ENCODE results near the gene GDI1. TPM values are rescaled to one million over a fixed set of nuclear protein-coding genes. Genes with fewer than 3 reads are reported as not detected.
A peak's percentile ranks its signal among the peaks of the same experiment; 100 is the strongest.

GDI1 gene
- total and polyA plus RNA-seq, 9 of the 15 experiments (the other 6 are each of a cell fraction or from before 2014, with no cell fraction given) = 0.97 to 82.6 (median 37.5) TPM

- 0 out of 4 replicates have a peak, but pooled peaks of 1 of the 2 experiments have one; percentile 4 for TF ChIP-seq UBTF (IDR thresholded peaks at IDR 0.05; ENCODE audit: borderline replicate concordance in 1 of 2, low read depth in 2 of 2, low read length in 2 of 2)
- TF ChIP-seq ZNF766 (CRISPR knock-in tag; conservative IDR thresholded peaks at IDR 0.05) = peak; percentile 52; the same call in 1 of the 2 replicates
- TF ChIP-seq ADNP (tag; IDR thresholded peaks at IDR 0.05) = no peak
- no peak for TF ChIP-seq ZNF3 (CRISPR knock-in tag; IDR thresholded peaks at IDR 0.05)
- no peak for TF ChIP-seq CBX8 (IDR thresholded peaks at IDR 0.05; ENCODE audit: borderline replicate concordance, extremely low read depth, low read depth, low read length, poor library complexity, severe bottlenecking)
- peak; percentile 7; the same call in 1 of the 2 replicates for TF ChIP-seq KLF13 (tag; IDR thresholded peaks at IDR 0.05; ENCODE audit: borderline replicate concordance, low read depth)
- TF ChIP-seq TFAM (CRISPR knock-in tag; conservative IDR thresholded peaks at IDR 0.05) = no peak
- no peak for TF ChIP-seq TARDBP (IDR thresholded peaks at IDR 0.05)
- no peak for TF ChIP-seq RUNX1 (IDR thresholded peaks at IDR 0.05; ENCODE audit: low read depth)
- no peak for TF ChIP-seq KAT7 (CRISPR knock-in tag; IDR thresholded peaks at IDR 0.05; ENCODE audit: borderline replicate concordance)
- TF ChIP-seq NCOR1 (IDR thresholded peaks at IDR 0.05) = peak; percentile 51
- no peak for TF ChIP-seq HINFP (tag; conservative IDR thresholded peaks at IDR 0.05; ENCODE audit: low read depth)
- TF ChIP-seq LCOR (CRISPR knock-in tag; IDR thresholded peaks at IDR 0.05) = peak; percentile 84
- peak; percentile 62 for TF ChIP-seq HNRNPK (IDR thresholded peaks at IDR 0.05; ENCODE audit: low read depth, low read length, poor library complexity, severe bottlenecking)
- no peak for TF ChIP-seq TEAD4 (IDR thresholded peaks at IDR 0.05; ENCODE audit: low read length)
- TF ChIP-seq TEAD4 (CRISPR knock-in tag; IDR thresholded peaks at IDR 0.05; ENCODE audit: borderline replicate concordance) = no peak
- no peak for TF ChIP-seq FOXO4 (CRISPR knock-in tag; IDR thresholded peaks at IDR 0.05)
- TF ChIP-seq SNIP1 (IDR thresholded peaks at IDR 0.05; ENCODE audit: low read depth) = no peak
- no peak for TF ChIP-seq ZNF134 (CRISPR knock-in tag; conservative IDR thresholded peaks at IDR 0.05)
- TF ChIP-seq PHF21A (IDR thresholded peaks at IDR 0.05; ENCODE audit: borderline replicate concordance, low read depth) = no peak
- TF ChIP-seq GABPB1 (CRISPR knock-in tag; IDR thresholded peaks at IDR 0.05) = peak; percentile 69; the same call in 1 of the 2 replicates
- TF ChIP-seq MXD1 (CRISPR knock-in tag; IDR thresholded peaks at IDR 0.05; ENCODE audit: borderline replicate concordance, poor library complexity, severe bottlenecking) = peak; percentile 40
Observed at GRCh38 chrX:154478728-154479622, 42.0 kb downstream of the GDI1 start, which contains the start of gene LAGE3 (continued).
